Smooth muscle cell (in vitro differentiated cells): ENCODE data around the gene CBX3. TPM values are rescaled to one million over a fixed set of nuclear protein-coding genes. Genes with fewer than 3 reads are reported as not detected.

ENCODE experiments used
- polyA plus RNA-seq: library from polyadenylated mRNA; unstranded; fragments of >200 nt; fragmentation: Nextera tagmentation; extraction: Ambion mirVana; gene quantifications from 2 replicates; pipeline ENCODE4 v1.2.1, GENCODE V29; 2016
- total RNA-seq: library from RNA; depleted of rRNA; stranded (reverse); fragments of >200 nt; gene quantifications from 2 replicates; pipeline ENCODE4 v1.2.3, GENCODE V29; 2014

The CBX3 gene
- total and polyA plus RNA-seq, 2 experiments from 2014 or later = 119 to 156 TPM

Other genes starting within 250 kb of the CBX3 start
- gene NFE2L3, start 49.5 kb upstream of the CBX3 start, total RNA-seq = 5.5 and 5.6 TPM in 2 replicates
- 2.4 and 6.2 TPM in 2 replicates for gene NFE2L3, start 49.5 kb upstream of the CBX3 start, polyA plus RNA-seq
- gene HNRNPA2B1, start 999 bp upstream of the CBX3 start, total RNA-seq = 158 and 173 TPM in 2 replicates
- 393 and 438 TPM in 2 replicates for gene HNRNPA2B1, start 999 bp upstream of the CBX3 start, polyA plus RNA-seq
- gene SNX10, start 90.1 kb downstream of the CBX3 start, total RNA-seq = 2.2 and 3.1 TPM in 2 replicates
- 1.1 and 1.6 TPM in 2 replicates for gene SNX10, start 90.1 kb downstream of the CBX3 start, polyA plus RNA-seq